Left forelimb (tissue), 1 donor: ENCODE data around the gene NHEJ1.

Experiments used
- DNase-seq: peaks from one replicate; pipeline ENCODE4 v3.0.0-alpha.2; 2018; ENCODE audit warnings: low spot score

Gene NHEJ1

DNA sequence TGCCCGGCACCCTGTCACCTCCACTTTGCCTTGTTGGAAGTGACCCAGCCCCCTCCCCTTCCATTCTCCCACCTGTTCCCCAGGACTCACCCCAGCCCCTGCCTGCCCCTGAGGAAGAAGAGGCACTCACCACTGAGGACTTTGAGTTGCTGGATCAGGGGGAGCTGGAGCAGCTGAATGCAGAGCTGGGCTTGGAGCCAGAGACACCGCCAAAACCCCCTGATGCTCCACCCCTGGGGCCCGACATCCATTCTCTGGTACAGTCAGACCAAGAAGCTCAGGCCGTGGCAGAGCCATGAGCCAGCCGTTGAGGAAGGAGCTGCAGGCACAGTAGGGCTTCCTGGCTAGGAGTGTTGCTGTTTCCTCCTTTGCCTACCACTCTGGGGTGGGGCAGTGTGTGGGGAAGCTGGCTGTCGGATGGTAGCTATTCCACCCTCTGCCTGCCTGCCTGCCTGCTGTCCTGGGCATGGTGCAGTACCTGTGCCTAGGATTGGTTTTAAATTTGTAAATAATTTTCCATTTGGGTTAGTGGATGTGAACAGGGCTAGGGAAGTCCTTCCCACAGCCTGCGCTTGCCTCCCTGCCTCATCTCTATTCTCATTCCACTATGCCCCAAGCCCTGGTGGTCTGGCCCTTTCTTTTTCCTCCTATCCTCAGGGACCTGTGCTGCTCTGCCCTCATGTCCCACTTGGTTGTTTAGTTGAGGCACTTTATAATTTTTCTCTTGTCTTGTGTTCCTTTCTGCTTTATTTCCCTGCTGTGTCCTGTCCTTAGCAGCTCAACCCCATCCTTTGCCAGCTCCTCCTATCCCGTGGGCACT lies 21.9 kb upstream of the NHEJ1 start:
- no peak for DNase-seq

DNA sequence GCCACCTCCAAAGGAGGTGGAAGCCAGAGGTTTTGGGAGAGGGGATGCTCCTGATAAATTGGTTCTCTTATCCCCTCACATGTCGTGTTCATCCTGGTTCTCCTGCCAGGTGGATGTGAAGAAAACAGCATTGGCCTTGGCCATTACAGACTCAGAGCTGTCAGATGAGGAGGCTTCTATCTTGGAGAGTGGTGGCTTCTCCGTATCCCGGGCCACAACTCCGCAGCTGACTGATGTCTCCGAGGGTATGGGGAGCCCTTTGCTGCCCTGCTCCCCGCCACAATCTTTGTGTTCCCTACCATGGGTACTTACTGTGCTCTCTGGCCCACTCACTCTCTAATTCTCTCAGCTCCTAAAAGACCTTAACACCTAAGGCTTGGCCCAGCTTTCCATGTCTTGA lies 20.9 kb upstream of the NHEJ1 start:
- no peak for DNase-seq

DNA sequence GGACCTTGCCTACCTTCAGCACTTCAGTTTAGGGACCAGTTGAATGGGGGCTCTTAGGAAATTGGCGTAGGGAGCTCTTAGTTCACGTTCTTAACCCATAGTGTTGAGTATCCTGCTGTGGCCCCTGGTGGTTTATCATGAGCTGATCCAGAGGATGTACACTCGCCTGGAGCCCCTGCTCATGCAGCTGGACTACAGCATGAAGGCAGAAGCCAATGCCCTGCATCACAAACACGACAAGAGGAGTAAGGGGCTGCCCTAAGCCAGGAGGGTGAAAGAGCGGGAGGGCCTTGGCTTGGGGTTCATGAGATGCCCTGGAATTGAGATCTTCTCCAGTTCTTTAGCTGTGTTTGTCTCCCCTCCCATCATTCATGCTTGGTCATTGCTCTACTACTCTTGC lies 20.3 kb upstream of the NHEJ1 start:
- no peak for DNase-seq

DNA sequence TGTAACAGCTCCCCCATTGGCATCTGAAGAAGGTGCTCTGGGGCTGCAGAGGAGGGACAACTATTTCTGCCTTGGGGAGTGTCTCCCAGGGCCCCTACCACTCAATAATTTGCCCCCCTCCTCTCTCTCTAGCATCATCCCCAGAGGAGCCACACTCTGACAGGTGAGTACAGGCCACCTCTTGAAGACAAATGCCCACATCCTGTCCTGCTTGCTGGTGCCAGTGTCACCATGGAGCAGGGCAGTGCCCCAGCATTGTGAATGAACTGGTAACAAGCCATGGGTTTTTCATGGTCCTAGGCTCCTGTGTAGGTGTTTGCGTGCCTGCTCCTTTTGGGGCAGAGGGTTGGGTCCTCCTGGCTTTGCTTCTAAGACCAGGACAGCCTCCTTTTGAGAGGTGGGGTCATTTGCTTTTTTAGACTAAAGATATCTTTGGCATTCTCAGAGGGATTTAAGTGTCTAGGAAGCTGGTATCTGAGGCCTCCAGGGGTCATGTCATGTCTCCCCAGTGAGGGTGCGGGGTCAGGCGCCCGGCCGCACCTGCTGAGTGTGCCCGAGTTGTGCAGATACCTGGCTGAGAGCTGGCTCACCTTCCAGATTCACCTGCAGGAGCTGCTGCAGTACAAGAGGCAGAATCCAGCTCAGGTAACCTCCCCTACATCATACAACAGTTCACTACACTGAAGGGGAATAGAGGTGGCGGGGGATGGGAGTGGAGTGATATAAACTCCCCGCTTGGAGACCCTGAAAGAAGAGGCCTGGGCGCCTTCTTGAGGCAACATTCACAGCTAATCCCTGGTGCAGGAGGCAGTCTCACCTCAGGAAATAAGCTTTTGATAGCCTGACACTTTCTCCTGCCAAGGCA lies 19.2 kb upstream of the NHEJ1 start:
- no peak for DNase-seq

DNA sequence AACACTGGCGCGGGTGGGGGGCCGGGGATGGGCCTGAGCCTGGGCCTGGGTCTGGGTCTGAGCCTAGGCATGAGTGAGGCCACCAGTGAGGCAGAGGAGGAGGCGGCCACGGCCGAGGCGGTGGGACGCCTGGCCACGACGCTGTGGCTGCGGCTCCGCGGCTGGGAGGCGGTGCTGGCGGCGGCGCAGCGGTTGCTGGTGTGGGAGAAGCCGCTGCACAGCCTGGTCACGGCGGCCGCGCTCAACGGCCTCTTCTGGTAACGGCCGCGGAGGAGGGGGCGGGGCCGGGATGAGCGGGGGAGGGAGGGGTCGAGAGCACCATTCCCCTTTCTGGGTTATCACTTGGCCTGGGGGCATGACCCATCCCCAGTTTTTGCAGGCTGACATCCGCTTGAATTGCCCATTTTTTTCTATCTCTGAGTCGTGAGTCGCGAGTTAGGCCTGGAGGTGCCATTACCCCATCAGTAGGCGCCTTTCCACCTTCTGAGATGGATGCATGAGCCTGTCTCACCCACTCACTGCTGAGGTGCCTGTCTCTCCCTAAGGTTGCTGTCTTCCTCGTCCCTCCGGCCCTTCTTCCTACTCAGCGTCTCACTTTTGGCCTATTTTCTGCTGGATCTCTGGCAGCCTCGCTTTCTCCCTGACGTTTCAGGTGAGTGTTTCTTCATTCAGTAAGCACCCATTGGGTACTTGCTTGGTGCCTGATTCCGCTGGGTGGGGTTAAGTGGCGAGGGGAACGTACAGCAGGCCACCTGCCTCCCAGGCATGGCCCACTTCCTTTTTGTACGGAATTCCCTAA lies 18.0 kb upstream of the NHEJ1 start:
- DNase-seq = no peak

DNA sequence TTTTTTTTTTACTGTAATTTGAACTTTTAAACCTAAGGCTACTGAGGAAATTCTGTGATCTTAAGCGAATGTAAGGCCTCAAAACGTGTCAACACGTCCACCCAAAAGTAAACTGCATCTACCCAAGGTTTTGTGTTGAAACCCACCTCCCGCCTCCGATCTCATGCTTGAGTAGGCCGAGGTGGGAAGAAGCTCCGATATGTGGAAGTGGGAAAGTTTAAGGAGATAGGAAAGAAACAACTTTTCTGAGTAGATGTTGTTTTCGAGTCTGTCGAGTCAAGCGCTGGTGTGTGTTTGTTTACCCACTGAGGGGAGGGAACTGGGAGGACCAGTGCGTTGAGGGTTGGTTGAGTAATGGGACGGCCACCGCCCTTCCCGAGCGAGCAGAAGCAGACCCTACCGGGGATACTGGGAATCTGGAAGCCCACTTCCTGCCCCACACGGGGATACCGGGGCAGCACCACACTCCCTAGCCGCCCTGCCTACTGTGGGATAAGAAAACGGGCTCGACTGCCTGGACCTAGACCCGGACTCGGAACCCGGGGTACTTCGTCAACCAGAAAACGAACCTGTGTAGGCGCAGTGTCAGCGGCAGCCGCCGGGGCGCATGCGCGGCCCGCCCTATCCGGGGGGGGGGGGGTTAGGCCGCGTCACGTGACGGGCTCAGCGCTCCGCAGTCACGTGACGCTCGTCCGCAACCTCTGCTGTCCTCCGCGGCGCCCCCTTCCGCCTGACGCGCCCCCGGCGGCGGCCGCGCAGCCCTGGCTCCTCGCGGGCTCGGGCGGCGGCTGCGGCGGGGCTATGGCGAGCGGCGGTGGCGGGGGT lies 17.1 kb upstream of the NHEJ1 start, which contains the start of gene RETREG2:
RETREG2 (plus strand) TSS at position 724 of the 825 bp plus-strand sequence; CDS start at position 802, 78 bp downstream.
- peak; percentile 95 for DNase-seq

DNA sequence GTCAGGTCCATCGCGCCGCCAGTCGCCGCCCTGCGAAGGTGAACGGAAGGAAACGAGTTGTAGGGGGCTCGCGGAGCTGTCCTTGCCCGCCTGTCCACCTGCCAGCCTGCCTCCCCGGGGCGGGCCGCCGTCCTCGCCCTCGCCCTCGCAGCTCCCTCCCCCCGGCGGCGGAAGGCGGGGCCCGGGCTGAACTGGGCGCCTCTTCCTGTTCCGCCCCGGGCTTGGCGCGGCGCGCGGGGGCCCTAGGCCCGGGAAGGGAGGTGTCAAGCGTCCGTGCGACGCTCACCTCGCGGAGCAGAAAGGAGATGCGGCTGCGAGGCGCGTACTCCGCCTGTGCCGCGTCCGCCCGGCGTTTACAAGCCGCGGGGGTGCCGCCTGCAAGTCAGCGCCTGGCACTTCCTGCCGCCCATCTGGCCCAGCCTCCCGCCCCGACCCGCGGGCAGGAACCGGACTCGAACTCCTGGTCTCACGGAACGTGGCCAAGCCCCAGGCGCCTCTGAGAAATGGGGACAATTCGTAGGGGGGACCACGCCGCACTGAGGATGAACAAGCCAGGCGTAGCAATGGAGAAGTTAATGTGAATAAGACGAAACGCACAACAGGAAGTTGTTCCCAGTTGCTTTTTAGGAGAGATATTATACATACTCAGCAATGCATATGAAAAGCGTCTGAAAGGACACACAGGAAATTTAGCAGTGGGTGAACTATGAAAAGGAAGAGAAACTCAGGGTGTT lies 16.4 kb upstream of the NHEJ1 start, which contains the start of gene CNPPD1:
CNPPD1 (minus strand) TSS at position 108 of the 734 bp plus-strand sequence; CDS start at position 11, 97 bp downstream.
- DNase-seq = peak; percentile 88

DNA sequence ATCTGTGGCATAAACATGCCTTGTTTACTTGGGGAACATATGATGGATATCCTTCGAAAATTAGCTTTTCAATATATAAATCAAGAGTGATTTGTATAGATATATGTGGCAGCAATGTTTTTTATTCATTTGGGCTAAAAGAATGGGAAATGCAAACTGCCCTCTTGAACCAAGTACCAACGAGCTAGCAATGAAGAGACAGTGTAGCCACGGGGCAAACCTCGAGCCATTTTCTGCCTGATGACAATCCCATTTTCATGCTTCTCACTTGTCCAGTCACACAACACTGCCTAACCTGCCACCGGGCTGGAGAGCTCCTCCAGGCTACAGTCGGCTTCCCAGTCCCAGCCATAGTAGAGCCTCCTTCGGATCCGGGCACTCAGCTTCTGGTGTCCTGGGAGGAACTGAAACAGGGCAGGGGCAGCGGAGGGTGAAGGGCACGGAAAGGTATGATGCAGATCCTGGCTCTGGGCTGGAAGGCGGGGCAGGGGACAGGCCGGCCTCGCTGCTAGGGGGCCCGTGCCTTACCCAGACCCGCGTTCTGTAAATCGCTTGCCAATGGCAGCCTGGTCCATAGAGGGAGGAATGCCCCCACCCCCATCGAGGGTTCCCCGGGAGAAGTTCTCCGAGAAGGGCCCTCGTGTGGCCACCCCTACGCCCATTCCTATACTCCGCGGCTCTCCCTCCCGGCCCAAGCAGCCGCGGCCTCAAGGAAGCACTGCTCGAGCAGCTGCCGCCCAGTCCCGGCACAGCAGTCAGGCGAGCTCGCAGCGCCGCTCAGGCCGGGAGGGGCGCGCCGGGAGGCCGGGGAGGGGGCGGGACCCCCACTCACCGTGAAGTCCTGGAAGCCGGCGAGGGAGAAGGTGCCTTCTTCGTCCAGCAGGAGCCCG lies 15.6 kb upstream of the NHEJ1 start:
- no peak for DNase-seq

DNA sequence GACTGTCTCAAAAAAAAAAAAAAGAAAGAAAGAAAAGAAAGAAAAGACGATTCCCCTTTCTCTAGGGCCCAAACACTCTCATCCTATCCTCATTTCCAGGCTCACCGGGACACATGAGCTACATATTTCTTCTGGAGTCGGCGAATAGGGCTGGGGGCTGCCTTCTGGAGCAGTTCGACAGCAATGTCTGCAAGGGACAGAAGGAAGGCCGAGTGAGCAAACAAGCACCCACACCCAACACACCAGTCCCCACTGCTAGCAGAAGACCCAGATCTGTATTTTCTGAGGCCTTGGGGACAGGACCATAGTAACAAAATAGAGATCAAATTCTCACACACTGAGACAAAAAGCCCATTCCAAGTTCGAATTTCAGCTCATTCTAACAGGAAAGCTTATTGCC lies 14.9 kb upstream of the NHEJ1 start:
- DNase-seq = no peak

DNA sequence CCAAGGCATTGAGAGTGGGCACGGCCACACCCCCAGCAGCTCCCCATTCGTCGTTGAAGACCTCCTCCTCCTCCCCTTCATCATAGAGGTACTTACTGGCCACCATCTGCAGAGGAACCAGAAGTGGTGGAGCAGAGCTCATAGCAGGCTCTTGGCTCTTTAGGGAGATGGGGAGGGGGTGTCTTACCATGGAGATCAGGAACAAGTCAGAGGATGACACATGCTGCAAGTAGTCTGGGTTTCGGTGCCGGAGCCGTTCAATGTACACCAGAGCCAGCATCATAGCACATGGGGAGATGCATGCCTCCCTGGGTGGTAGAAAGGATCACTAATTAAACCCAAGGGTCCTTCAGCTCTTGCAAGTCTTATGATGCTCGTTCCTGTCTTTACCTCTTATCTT lies 14.2 kb upstream of the NHEJ1 start:
- no peak for DNase-seq

DNA sequence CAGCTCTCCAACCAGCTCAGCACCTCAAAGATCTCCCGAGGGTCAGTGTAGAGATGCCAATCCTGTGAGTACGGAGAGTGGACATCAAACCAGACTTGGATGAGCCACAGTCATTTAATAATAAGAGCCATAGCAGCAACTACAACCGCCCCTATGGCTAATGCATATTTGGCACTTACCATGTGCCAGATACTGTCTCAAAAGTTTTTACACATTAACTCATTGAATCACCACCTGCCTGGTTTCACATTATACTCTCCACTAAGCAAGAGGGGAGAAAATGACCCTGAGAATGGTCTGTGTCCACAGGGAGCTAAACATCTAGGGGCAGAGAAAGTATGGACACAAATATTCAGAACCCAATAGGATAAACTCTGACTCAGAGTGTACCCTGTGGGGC lies 13.5 kb upstream of the NHEJ1 start:
- no peak for DNase-seq

DNA sequence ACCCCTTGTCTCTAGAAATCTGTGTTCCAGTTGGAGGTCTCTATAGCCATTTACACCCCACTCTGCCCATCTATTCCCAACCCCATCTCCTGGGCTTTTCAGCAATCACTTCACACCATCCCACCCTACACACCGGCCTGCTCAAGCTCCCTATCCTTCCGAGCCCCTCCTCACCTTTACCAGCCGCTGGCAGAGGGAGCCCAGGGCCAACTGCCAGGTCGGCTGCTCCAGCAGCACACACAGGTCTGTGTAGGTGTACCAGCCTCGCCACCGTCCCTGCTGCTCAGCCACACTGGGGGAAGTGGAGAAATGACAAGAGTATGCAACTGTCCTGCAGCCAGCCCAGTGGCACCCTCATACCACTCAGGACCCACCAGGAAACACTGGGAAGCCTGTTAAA lies 12.6 kb upstream of the NHEJ1 start:
- no peak for DNase-seq

DNA sequence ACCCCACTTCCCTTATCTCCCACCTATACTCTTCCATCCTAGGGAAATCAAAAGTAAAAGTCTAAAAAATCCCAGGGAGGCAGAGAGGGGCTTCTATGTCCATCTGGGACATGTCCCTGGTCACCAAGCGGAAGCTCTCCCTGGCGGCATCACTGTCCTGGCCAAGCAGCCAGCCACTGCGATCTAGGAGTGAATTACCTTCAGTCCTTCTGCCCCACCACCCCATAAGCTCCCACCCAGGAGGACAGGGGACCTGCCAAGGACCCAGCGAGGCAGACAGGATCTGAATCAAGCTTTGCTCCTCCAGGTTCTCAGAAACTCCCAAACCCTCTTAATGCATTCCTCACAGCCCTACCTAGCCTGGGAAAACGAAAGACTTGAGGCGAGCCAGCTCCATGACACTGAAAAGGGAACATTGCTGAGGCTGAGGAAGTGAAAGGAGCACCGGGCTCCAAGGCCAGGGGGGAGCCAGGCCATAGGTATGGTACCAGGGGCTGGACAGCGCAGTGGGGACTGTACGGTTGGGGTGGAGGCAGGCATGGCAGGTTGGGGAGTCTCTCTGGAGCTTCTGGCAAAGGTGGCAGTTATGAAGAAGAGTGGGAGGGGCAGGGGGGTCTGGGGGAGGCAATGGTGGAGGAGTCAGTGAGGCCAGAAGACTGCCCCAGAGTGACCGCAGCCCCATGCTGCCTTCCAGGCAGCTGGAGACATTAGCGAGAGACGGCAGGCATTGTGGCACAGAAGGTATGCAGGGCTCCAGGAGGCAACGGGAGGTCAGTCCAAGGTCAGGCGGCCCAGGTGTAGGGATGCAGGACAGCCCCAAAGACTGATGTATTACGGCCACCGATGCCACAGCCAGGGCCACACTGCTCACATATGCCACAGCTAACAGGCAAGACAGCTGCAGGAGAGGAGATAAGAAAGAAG lies 11.9 kb upstream of the NHEJ1 start:
- no peak for DNase-seq

DNA sequence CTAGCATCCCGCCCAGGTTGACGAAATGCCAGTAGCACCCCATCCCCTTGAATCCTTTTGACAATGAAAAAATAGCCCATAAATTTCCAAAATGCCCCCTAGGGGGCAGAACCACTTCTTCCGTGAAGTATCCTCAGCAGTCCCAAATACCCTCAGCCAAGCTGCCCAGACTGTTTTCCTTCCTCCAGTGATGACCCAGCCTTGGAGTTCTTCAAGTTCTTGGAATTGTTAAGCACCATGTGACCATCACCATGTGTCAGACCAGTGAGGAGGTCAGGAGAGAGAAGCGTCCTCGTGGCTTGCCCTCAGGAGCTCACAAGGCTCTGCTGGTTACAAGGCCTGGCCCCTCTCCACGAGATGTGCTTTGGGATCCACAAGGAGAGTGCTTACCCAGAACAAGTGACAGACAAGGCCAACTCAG lies 10.6 kb upstream of the NHEJ1 start:
- no peak for DNase-seq

DNA sequence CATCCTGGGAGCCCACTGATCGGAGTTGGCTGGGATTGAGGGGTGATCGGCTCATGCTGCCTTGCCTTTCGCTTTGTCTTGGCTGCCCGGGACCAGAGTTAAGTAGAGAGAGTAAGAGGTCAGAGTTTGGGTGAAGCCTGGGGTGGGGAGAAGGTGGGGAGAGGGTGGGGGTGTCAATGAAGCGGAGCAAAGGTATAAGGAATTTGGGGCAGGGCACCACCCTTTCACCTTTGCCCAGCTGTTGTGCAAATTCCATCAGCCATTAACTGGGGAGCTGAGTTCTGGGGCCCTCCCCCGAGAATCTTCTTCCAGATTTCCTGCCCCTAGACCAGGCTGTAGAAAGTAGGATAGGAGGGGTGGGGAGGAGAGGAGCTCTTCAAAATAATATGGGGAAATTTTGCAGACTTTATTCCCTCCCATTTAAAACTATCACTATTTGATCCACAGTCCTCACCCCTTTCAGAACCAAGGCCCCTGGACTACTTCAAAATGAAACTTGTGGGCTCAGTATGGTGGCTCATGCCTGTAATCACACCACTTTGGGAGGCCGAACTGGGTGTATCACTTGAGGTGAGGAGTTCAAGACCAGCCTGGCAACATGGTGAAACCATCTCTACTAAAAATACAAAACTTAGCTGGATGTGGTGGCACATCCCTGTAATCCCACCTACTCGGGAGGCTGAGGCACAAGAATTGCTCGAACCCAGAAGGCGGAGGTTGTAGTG lies 9.5 kb upstream of the NHEJ1 start, which contains the start of gene SLC23A3:
SLC23A3 (minus strand) TSS at position 100 of the 725 bp plus-strand sequence; CDS start at position 55, 45 bp downstream.
- no peak for DNase-seq

DNA sequence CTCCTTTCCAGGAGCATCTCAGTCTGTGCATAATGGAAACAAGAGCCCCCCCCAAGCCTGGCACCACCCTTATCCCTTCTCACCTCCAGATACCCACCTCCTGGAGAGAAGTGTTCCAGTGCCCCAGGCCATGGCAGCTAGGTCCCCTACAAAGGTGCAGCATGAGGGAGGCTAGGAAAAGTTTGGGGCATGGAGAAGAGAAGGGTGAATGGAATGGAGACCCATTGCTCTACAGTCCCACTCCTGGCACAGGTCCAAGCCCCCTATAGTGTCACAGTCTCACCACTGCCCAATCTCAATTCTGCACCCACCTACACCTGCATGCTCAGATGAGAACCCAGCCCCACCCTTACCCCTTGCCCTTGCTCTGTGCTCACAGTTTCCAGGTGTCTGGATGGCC lies 8.3 kb upstream of the NHEJ1 start:
- DNase-seq = no peak

DNA sequence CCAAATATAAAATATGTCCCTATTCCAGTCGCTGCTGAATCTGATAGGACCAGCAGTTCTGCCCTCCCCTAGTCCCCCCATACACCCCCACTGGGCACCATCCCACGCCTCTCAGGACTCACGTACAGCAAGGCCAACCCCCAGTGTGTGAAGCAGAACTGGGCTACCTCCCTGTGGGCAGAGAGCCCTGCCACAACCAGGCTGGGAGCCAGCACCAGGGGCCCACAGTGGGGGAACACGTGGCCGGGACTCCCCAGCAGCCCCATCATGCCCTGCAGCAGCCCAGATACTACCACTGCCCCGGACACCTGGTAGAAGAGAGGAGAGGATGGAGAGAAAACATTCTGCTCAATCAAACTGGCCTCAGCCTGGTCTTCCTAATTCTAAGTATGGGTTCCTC lies 7.9 kb upstream of the NHEJ1 start:
- DNase-seq = no peak

DNA sequence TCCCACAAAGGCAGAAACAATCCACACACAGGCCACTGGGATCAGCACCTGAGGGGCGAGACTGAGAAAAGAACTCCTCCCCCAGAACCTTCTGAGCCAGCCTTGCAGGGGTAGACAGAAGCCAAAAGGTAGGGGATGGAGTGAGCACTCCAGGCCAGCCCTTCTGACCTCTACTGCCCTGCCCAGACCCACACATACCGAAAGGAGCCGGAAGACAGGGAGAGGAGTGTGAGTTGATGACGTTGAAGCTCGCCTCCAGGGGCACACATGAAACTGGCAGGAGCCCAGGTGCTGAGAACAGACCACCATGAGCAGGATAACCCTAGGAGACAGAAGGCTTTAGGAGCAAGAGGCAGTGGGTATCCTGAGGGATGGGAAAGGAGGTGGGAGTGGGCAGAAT lies 7.4 kb upstream of the NHEJ1 start:
- DNase-seq = no peak
